Tibial artery (tissue), 4 donors: ENCODE results near the gene CLEC2L.

Experiments
- DNase-seq, 2 donors: peaks; one replicate each; pipeline ENCODE4 v3.0.0-alpha.2; 2019
- H3K27ac ChIP-seq, 2 donors: fragments of 200-600 bp; sonication (generic) in 1 of 2; 1 replicate in 1 of 2; 2 replicates in 1 of 2; pipeline ENCODE4 v1.5.1; 2018 to 2019; ENCODE audit warnings: mild to moderate bottlenecking in 1 of 2
- H3K27me3 ChIP-seq, 2 donors: fragments of 200-600 bp; sonication (generic) in 1 of 2; one replicate each; pipeline versions ENCODE4 v1.5.1 to v1.6.0; 2016 to 2019
- H3K36me3 ChIP-seq, 3 donors: fragments of 200-600 bp; sonication (generic) in 2 of 3; one replicate each; pipeline ENCODE4 v1.5.1; 2016 to 2019; ENCODE audit warnings: mild to moderate bottlenecking in 2 of 3
- H3K4me1 ChIP-seq, 4 donors: fragments of 200-600 bp; sonication (generic) in 2 of 4; 1 replicate in 3 of 4; 2 replicates in 1 of 4; pipeline ENCODE4 v1.5.1; 2016 to 2019
- H3K4me3 ChIP-seq, 2 donors: fragments of 200-600 bp; sonication (generic) in 1 of 2; 1 replicate in 1 of 2; 2 replicates in 1 of 2; pipeline ENCODE4 v1.5.1; 2018 to 2019; ENCODE audit warnings: mild to moderate bottlenecking in 2 of 2
- H3K9me3 ChIP-seq, 3 donors: fragments of 200-600 bp; sonication (generic) in 1 of 3; one replicate each; pipeline ENCODE4 v1.5.1; 2016 to 2019
- intact Hi-C: fragments of 100-400 bp; cut with DNase I; formaldehyde crosslinking; loops from one replicate; pipeline ENCODE4 v1.15.0; 2023; ENCODE audit warnings: low total_unique reads
- TF ChIP-seq, protein P1 (sequence below), 2 experiments: fragments of 200-600 bp in 1 of 2; fragments of 450-650 bp in 1 of 2; IDR thresholded peaks; one replicate each; pipeline ENCODE4 v1.5.1; 2017 to 2019; ENCODE audit warnings: antibody characterized with exemption in 2 of 2, mild to moderate bottlenecking in 1 of 2, moderate library complexity in 1 of 2

CLEC2L gene

DNA sequence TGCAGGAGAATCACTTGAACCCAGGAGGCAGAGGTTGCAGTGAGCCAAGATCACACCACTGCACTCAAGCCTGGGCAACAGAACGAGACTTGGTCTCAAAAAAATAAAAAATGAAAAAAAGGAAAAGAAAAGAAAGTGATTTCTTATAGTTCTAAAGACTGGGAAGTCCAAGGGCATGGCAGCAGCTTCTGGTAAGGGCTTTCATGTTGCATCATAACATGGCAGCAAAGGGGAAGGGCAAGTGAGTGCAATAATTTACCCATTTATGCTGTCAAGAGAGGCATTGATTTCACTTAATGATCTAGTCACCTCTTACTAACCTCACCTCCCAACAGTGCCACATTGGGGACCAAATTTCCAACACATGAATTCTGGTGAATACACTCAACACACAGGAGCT lies 31.2 kb upstream of the CLEC2L start:
- DNase-seq, result no peak
- TF ChIP-seq, protein P1, sequence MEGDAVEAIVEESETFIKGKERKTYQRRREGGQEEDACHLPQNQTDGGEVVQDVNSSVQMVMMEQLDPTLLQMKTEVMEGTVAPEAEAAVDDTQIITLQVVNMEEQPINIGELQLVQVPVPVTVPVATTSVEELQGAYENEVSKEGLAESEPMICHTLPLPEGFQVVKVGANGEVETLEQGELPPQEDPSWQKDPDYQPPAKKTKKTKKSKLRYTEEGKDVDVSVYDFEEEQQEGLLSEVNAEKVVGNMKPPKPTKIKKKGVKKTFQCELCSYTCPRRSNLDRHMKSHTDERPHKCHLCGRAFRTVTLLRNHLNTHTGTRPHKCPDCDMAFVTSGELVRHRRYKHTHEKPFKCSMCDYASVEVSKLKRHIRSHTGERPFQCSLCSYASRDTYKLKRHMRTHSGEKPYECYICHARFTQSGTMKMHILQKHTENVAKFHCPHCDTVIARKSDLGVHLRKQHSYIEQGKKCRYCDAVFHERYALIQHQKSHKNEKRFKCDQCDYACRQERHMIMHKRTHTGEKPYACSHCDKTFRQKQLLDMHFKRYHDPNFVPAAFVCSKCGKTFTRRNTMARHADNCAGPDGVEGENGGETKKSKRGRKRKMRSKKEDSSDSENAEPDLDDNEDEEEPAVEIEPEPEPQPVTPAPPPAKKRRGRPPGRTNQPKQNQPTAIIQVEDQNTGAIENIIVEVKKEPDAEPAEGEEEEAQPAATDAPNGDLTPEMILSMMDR (IDR thresholded peaks at IDR 0.05), result no peak
- intact Hi-C loops, result loop anchor here (10.0 kb wide), 1 partner anchor 513 kb away; no protein-coding TSS in a partner anchor
- H3K27me3 ChIP-seq, result peaks cover 0 to 3% of the 10 kb centered on the region in 2 donors
- peaks cover 0 to 10% (median 5%) of the 10 kb centered on the region in 4 donors for H3K4me1 ChIP-seq
- no peak overlapping the region for H3K27ac ChIP-seq
- no peaks in the 10 kb centered on the region for H3K9me3 ChIP-seq
- H3K36me3 ChIP-seq, result no peaks in the 10 kb centered on the region
- no peak overlapping the region for H3K4me3 ChIP-seq

DNA sequence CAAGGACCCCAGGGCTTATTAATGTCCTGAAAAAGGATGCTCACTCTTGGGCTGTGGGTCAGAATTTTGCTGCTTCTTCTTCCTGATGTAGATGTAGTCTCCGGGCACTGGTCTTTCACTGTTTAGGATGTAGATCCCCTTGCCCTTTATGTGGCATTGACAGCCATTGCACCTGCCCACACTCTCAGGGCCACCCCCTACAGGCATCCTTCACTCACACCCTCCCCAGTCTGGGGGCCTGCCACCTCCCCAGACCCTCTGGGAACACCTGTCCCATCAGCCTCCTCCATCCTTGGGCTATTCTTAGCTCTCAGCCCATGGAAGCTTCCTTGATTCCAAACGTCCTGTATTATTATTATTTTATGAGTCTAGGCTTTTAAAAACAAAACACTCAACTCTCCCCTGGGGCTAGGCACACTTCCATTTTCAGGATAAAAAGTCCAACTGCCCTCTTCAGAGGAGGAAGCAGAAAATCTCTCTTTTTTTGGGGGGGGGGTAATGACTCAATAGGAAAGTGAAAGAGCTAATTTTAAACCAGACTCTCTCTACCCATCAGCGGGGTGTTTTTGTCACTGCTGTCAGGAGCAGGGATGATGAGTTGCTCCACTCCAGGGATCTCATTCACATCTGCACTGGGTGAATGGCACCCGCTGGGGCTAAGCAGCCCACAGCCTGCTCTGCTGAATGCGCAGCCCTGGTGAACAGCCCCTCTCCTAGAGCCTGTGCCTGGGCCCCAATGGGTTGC lies 28.5 kb upstream of the CLEC2L start:
- H3K4me1 ChIP-seq, result peaks cover 0 to 14% (median 7%) of the 10 kb centered on the region in 4 donors
- intact Hi-C loops, result loop anchor here (10.0 kb wide), 1 partner anchor 510 kb away; no protein-coding TSS in a partner anchor
- H3K36me3 ChIP-seq, result no peaks in the 10 kb centered on the region
- H3K27me3 ChIP-seq, result peaks cover 0 to under 1% of the 10 kb centered on the region in 2 donors
- H3K27ac ChIP-seq, result no peak overlapping the region
- TF ChIP-seq, protein P1 (IDR thresholded peaks at IDR 0.05), result no peak
- no peak for DNase-seq
- no peak overlapping the region for H3K4me3 ChIP-seq
- H3K9me3 ChIP-seq, result no peaks in the 10 kb centered on the region

DNA sequence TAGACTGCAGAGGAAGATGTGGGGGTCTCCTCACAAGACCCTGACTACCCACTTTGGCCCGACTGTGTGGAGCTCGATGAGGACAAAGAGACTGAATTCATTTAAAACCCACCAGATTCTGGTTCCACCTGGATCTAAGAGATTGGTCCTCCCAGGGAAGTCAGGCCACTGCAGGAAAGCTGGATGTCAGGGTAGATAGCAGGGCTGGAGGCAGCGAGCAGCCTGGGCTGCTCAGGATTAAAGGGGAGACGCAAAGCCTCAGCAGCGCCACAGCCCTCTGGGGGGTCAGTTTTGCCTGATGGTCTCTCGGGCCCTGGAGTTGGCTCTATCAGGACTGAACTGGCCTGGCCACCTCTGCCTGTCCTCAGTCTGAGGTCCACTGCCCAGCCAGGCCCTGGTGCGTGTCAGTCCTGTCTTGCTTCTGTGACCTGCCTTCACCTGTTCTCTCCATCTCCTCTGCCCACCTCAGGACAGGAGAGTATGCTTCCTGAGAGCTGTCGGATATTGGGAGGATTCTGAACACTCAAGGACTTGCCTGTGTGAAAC lies 27.8 kb upstream of the CLEC2L start:
- TF ChIP-seq, protein P1 (IDR thresholded peaks at IDR 0.05), result no peak
- intact Hi-C loops, result loop anchor here (10.0 kb wide), 1 partner anchor 509 kb away; no protein-coding TSS in a partner anchor

DNA sequence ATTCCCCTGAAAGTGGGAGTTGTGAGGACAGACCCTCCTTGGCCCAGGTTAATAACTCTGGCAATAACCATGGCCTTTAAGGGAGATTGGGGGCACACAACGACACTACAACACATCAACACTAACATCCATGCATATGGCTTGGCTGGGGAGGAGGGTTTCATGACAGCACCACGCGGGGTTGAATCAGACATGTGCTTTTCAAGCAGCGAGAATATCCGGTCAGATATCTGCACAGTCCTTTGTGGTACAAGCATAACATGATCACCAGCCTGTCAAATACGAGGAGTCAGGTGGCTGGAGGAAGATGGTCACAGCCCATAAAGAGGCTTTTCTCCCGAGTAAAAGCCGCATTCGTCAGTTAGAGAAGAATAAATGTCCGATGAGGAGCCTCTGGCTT lies 27.0 kb upstream of the CLEC2L start:
- H3K27me3 ChIP-seq, result peaks cover 0 to 6% of the 10 kb centered on the region in 2 donors
- no peak for DNase-seq
- H3K36me3 ChIP-seq, result no peaks in the 10 kb centered on the region
- TF ChIP-seq, protein P1 (IDR thresholded peaks at IDR 0.05), result no peak
- peaks cover 0 to 20% (median 12%) of the 10 kb centered on the region in 4 donors for H3K4me1 ChIP-seq
- no peak overlapping the region for H3K4me3 ChIP-seq
- H3K27ac ChIP-seq, result no peak overlapping the region
- intact Hi-C loops, result loop anchor here (10.0 kb wide), 1 partner anchor 508 kb away; no protein-coding TSS in a partner anchor
- no peaks in the 10 kb centered on the region for H3K9me3 ChIP-seq

More for the DNA sequence above, 27.8 kb upstream of the CLEC2L start:
- no peaks in the 10 kb centered on the region for H3K36me3 ChIP-seq
- no peak overlapping the region for H3K4me3 ChIP-seq
- no peak for DNase-seq
- H3K9me3 ChIP-seq, result no peaks in the 10 kb centered on the region
- H3K27me3 ChIP-seq, result peaks cover 0 to 3% of the 10 kb centered on the region in 2 donors
- peaks cover 0 to 20% (median 12%) of the 10 kb centered on the region in 4 donors for H3K4me1 ChIP-seq
- H3K27ac ChIP-seq, result no peak overlapping the region

DNA sequence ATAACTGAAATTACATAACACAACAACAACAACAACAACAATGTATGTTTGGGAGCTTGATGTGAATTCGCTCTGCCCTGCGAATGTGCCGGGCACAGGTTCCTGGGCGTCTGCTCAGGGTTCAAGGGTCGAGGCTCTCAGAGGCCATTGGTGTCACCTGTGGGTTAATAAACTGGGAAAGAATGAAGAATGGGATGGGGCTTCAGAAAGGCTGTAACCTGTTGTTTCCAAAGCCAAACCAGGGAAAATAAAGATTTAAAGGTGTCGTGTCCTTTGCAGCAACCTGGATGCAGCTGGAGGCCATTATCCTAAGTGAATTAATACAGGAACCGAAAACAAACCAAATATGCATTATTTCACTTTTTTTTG lies 22.7 kb upstream of the CLEC2L start:
- intact Hi-C loops, result no loop called here
- no peaks in the 10 kb centered on the region for H3K36me3 ChIP-seq
- peaks cover 0 to 11% (median 7%) of the 10 kb centered on the region in 4 donors for H3K4me1 ChIP-seq
- H3K27ac ChIP-seq, result no peak overlapping the region
- H3K9me3 ChIP-seq, result no peaks in the 10 kb centered on the region
- DNase-seq, result no peak
- TF ChIP-seq, protein P1 (IDR thresholded peaks at IDR 0.05), result no peak
- peaks cover 0 to 6% of the 10 kb centered on the region in 2 donors for H3K27me3 ChIP-seq
- H3K4me3 ChIP-seq, result no peak overlapping the region
